GM23338 (cell line): ENCODE results near the gene LIX1L. TPM values are rescaled to one million over a fixed set of nuclear protein-coding genes. Genes with fewer than 3 reads are reported as not detected.

Experiments
- ATAC-seq: fragments of 200-7000 bp; cut with Tn5 transposase; 3 replicates; pipeline ENCODE4 v1.9.1; 2020
- DNase-seq: peaks from one replicate; pipeline ENCODE4 v3.0.0-alpha.2; 2015; ENCODE audit warnings: low spot score
- H2AFZ ChIP-seq: fragments of 200-600 bp; sonication (generic); 2 replicates; pipeline ENCODE4 v1.8.0; 2016; ENCODE audit warnings: antibody characterized with exemption, mild to moderate bottlenecking, moderate library complexity
- H3F3A ChIP-seq: fragments of 200-600 bp; sonication (generic); replicated peaks from 2 replicates; pipeline ENCODE4 v1.8.0; 2017; ENCODE audit warnings: antibody characterized with exemption, mixed run types, low read depth
- H3K27ac ChIP-seq: fragments of 200-600 bp; sonication (generic); 2 replicates; pipeline ENCODE4 v1.6.1; 2016; ENCODE audit warnings: low read depth
- H3K27me3 ChIP-seq: fragments of 200-600 bp; sonication (generic); 2 replicates; pipeline ENCODE4 v1.8.0; 2016; ENCODE audit warnings: mild to moderate bottlenecking, mixed run types, moderate library complexity; ENCODE audit not compliant: insufficient read depth
- H3K36me3 ChIP-seq: fragments of 200-600 bp; sonication (generic); 2 replicates; pipeline ENCODE4 v1.8.0; 2016; ENCODE audit warnings: mild to moderate bottlenecking; ENCODE audit not compliant: insufficient read depth
- H3K4me1 ChIP-seq: fragments of 200-600 bp; sonication (generic); 2 replicates; pipeline ENCODE4 v1.8.0; 2016; ENCODE audit warnings: mild to moderate bottlenecking, moderate library complexity; ENCODE audit not compliant: insufficient read depth
- H3K4me2 ChIP-seq: fragments of 200-600 bp; sonication (generic); 2 replicates; pipeline ENCODE4 v1.7.1; 2017; ENCODE audit warnings: mixed run types
- H3K4me3 ChIP-seq: fragments of 200-600 bp; sonication (generic); 2 replicates; pipeline ENCODE4 v1.6.1; 2016; ENCODE audit warnings: mixed run types
- H3K79me2 ChIP-seq: fragments of 200-600 bp; sonication (generic); replicated peaks from 2 replicates; pipeline ENCODE4 v1.8.0; 2017; ENCODE audit warnings: mild to moderate bottlenecking; ENCODE audit not compliant: insufficient read depth
- H3K9me2 ChIP-seq: fragments of 200-600 bp; sonication (generic); 2 replicates; pipeline ENCODE4 v1.8.0; 2017; ENCODE audit not compliant: insufficient read depth
- H4K20me1 ChIP-seq: fragments of 200-600 bp; sonication (generic); replicated peaks from 2 replicates; pipeline ENCODE4 v1.8.0; 2017; ENCODE audit warnings: mild to moderate bottlenecking; ENCODE audit not compliant: insufficient read depth
- H3K27ac Mint-ChIP-seq: 2 replicates; pipeline ENCODE4 v1.8.0; 2020; ENCODE audit warnings: inconsistent platforms, mild to moderate bottlenecking, moderate library complexity, mixed read lengths
- H3K27me3 Mint-ChIP-seq: 3 replicates; pipeline ENCODE4 v1.8.0; 2022; ENCODE audit warnings: low read depth, mild to moderate bottlenecking, moderate library complexity, mixed read lengths, inconsistent platforms; ENCODE audit not compliant: insufficient read depth, poor library complexity
- H3K36me3 Mint-ChIP-seq: 3 replicates; pipeline ENCODE4 v1.8.0; 2021; ENCODE audit warnings: low read depth, mild to moderate bottlenecking, inconsistent platforms, moderate library complexity, mixed read lengths
- H3K4me1 Mint-ChIP-seq: 3 replicates; pipeline ENCODE4 v1.8.0; 2020; ENCODE audit warnings: mild to moderate bottlenecking, inconsistent platforms, mixed read lengths
- H3K4me3 Mint-ChIP-seq: 3 replicates; pipeline ENCODE4 v1.8.0; 2021; ENCODE audit warnings: moderate library complexity, mild to moderate bottlenecking, inconsistent platforms, mixed read lengths
- H3K9me3 Mint-ChIP-seq: 3 replicates; pipeline ENCODE4 v1.8.0; 2020; ENCODE audit warnings: moderate library complexity, mild to moderate bottlenecking, inconsistent platforms, mixed read lengths
- CREB1 ChIP-seq: fragments of 250-450 bp; sonication (Bioruptor Pico); IDR thresholded peaks from 2 replicates; pipeline ENCODE4 v1.5.0; 2020; ENCODE audit warnings: low read depth, mild to moderate bottlenecking, moderate library complexity
- ETS1 ChIP-seq: IDR thresholded peaks from 2 replicates; pipeline ENCODE4 v1.6.1; 2016; ENCODE audit warnings: antibody characterized with exemption
- EZH2 ChIP-seq: fragments of 200-600 bp; sonication (generic); IDR thresholded peaks from one replicate; pipeline ENCODE4 v1.8.0; 2017; ENCODE audit warnings: antibody characterized with exemption, mild to moderate bottlenecking, low read depth; ENCODE audit not compliant: unreplicated experiment
- EZH2phosphoT487 ChIP-seq: fragments of 200-600 bp; sonication (generic); IDR thresholded peaks from one replicate; pipeline ENCODE4 v1.8.1; 2018; ENCODE audit warnings: antibody characterized with exemption; ENCODE audit not compliant: unreplicated experiment
- JUNB ChIP-seq: IDR thresholded peaks from one replicate; pipeline ENCODE4 v1.6.1; 2016; ENCODE audit warnings: antibody characterized with exemption; ENCODE audit not compliant: unreplicated experiment
- NANOG ChIP-seq: IDR thresholded peaks from 2 replicates; pipeline ENCODE4 v1.6.1; 2016; ENCODE audit warnings: antibody characterized with exemption, borderline replicate concordance
- POLR2AphosphoS5 ChIP-seq: IDR thresholded peaks from 2 replicates; pipeline ENCODE4 v1.6.1; 2016; ENCODE audit warnings: antibody characterized with exemption, low read depth
- STAT1 ChIP-seq: IDR thresholded peaks from one replicate; pipeline ENCODE4 v1.6.1; 2016; ENCODE audit warnings: antibody characterized with exemption; ENCODE audit not compliant: unreplicated experiment
- ZNF114 ChIP-seq: fragments of 250-450 bp; sonication (Bioruptor Pico); IDR thresholded peaks from 2 replicates; pipeline ENCODE4 v1.5.0; 2020; ENCODE audit warnings: mild to moderate bottlenecking, moderate library complexity
- ZNF331 ChIP-seq: fragments of 250-450 bp; sonication (Bioruptor Pico); IDR thresholded peaks from 2 replicates; pipeline ENCODE4 v1.5.0; 2020; ENCODE audit warnings: low read depth, mild to moderate bottlenecking, moderate library complexity
- polyA plus RNA-seq: library from polyadenylated mRNA; unstranded; fragments of >200 nt; fragmentation: Nextera tagmentation; extraction: Ambion mirVana; gene quantifications from 2 replicates; pipeline ENCODE4 v1.2.1, GENCODE V29; 2016
- total RNA-seq: library from RNA; depleted of rRNA; stranded (reverse); fragments of >200 nt; shearing (Covaris generic); gene quantifications from 2 replicates; pipeline ENCODE4 v1.2.3, GENCODE V29; 2014
- TF ChIP-seq, protein P1 (sequence below): fragments of 250-450 bp; sonication (Bioruptor Pico); IDR thresholded peaks from 2 replicates; pipeline ENCODE4 v1.5.0; 2020; ENCODE audit warnings: mild to moderate bottlenecking, moderate library complexity
- TF ChIP-seq, protein P2 (sequence below): IDR thresholded peaks from one replicate; pipeline ENCODE4 v1.6.1; 2018; ENCODE audit warnings: antibody characterized with exemption; ENCODE audit not compliant: unreplicated experiment
- TF ChIP-seq, protein P3 (sequence below), 2 experiments: fragments of 200-600 bp in 1 of 2; sonication (generic) in 1 of 2; conservative IDR thresholded peaks; 2 replicates each; pipeline versions ENCODE4 v1.5.1 to v1.6.1; 2016 to 2017; ENCODE audit warnings: antibody characterized with exemption in 2 of 2, low read depth in 2 of 2, mild to moderate bottlenecking in 2 of 2, moderate library complexity in 1 of 2

The LIX1L gene
- total and polyA plus RNA-seq, 2 experiments from 2014 or later, result 0.76 to 2.6 TPM

DNA sequence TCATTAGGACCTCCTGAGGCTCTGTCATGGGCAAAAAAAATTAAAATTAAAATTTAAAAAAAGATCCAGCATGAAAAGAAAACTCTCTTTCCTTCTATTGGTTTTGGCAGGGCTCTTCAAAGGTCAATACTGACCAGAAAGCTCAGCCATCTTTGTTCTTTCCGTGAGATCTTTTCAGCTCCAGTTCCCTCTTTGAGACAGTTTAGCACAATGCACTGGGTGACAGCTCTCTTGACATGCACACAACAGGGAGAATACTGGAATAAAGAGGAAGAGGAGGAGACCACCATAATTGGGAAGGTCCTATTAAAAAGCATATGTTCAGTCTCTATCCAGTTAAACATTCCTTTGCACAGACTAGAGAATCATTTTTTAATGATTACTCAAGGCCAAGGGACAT, 6.3 kb downstream of the LIX1L start:
- no peaks in the 10 kb centered on the region for H3K36me3 Mint-ChIP-seq
- Histone ChIP-seq H3K4me3 (no peak overlapping the region), H3K4me2 (no peak overlapping the region), H3K36me3 (no peaks in the 10 kb centered on the region), H4K20me1 (no peaks in the 10 kb centered on the region), H3K4me1 (peaks cover 12% of the 10 kb centered on the region), H3K27ac (no peak overlapping the region), H3K79me2 (no peaks in the 10 kb centered on the region), H3F3A (no peaks in the 10 kb centered on the region), H3K9me2 (no peaks in the 10 kb centered on the region), H3K27me3 (peaks cover 34% of the 10 kb centered on the region), H2AFZ (no peak overlapping the region)
- peaks cover 21% of the 10 kb centered on the region for H3K4me1 Mint-ChIP-seq
- no peak for ATAC-seq
- H3K27me3 Mint-ChIP-seq, result peaks cover 6% of the 10 kb centered on the region
- H3K9me3 Mint-ChIP-seq, result no peaks in the 10 kb centered on the region
- no peak for DNase-seq
- no peak overlapping the region for H3K4me3 Mint-ChIP-seq
- TF ChIP-seq CREB1 (no peak), NANOG (no peak), JUNB (no peak), POLR2AphosphoS5 (no peak), STAT1 (no peak), EZH2phosphoT487 (no peak), EZH2 (no peak), ZNF331 (no peak), ZNF114 (no peak), ETS1 (no peak)
- TF ChIP-seq, protein P1, sequence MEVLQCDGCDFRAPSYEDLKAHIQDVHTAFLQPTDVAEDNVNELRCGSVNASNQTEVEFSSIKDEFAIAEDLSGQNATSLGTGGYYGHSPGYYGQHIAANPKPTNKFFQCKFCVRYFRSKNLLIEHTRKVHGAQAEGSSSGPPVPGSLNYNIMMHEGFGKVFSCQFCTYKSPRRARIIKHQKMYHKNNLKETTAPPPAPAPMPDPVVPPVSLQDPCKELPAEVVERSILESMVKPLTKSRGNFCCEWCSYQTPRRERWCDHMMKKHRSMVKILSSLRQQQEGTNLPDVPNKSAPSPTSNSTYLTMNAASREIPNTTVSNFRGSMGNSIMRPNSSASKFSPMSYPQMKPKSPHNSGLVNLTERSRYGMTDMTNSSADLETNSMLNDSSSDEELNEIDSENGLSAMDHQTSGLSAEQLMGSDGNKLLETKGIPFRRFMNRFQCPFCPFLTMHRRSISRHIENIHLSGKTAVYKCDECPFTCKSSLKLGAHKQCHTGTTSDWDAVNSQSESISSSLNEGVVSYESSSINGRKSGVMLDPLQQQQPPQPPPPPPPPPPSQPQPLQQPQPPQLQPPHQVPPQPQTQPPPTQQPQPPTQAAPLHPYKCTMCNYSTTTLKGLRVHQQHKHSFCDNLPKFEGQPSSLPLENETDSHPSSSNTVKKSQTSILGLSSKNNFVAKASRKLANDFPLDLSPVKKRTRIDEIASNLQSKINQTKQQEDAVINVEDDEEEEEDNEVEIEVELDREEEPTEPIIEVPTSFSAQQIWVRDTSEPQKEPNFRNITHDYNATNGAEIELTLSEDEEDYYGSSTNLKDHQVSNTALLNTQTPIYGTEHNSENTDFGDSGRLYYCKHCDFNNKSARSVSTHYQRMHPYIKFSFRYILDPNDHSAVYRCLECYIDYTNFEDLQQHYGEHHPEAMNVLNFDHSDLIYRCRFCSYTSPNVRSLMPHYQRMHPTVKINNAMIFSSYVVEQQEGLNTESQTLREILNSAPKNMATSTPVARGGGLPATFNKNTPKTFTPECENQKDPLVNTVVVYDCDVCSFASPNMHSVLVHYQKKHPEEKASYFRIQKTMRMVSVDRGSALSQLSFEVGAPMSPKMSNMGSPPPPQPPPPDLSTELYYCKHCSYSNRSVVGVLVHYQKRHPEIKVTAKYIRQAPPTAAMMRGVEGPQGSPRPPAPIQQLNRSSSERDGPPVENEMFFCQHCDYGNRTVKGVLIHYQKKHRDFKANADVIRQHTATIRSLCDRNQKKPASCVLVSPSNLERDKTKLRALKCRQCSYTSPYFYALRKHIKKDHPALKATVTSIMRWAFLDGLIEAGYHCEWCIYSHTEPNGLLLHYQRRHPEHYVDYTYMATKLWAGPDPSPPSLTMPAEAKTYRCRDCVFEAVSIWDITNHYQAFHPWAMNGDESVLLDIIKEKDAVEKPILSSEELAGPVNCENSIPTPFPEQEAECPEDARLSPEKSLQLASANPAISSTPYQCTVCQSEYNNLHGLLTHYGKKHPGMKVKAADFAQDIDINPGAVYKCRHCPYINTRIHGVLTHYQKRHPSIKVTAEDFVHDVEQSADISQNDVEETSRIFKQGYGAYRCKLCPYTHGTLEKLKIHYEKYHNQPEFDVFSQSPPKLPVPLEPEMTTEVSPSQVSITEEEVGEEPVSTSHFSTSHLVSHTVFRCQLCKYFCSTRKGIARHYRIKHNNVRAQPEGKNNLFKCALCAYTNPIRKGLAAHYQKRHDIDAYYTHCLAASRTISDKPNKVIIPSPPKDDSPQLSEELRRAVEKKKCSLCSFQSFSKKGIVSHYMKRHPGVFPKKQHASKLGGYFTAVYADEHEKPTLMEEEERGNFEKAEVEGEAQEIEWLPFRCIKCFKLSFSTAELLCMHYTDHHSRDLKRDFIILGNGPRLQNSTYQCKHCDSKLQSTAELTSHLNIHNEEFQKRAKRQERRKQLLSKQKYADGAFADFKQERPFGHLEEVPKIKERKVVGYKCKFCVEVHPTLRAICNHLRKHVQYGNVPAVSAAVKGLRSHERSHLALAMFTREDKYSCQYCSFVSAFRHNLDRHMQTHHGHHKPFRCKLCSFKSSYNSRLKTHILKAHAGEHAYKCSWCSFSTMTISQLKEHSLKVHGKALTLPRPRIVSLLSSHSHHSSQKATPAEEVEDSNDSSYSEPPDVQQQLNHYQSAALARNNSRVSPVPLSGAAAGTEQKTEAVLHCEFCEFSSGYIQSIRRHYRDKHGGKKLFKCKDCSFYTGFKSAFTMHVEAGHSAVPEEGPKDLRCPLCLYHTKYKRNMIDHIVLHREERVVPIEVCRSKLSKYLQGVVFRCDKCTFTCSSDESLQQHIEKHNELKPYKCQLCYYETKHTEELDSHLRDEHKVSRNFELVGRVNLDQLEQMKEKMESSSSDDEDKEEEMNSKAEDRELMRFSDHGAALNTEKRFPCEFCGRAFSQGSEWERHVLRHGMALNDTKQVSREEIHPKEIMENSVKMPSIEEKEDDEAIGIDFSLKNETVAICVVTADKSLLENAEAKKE (CRISPR knock-in tag), result no peak
- TF ChIP-seq, protein P2, sequence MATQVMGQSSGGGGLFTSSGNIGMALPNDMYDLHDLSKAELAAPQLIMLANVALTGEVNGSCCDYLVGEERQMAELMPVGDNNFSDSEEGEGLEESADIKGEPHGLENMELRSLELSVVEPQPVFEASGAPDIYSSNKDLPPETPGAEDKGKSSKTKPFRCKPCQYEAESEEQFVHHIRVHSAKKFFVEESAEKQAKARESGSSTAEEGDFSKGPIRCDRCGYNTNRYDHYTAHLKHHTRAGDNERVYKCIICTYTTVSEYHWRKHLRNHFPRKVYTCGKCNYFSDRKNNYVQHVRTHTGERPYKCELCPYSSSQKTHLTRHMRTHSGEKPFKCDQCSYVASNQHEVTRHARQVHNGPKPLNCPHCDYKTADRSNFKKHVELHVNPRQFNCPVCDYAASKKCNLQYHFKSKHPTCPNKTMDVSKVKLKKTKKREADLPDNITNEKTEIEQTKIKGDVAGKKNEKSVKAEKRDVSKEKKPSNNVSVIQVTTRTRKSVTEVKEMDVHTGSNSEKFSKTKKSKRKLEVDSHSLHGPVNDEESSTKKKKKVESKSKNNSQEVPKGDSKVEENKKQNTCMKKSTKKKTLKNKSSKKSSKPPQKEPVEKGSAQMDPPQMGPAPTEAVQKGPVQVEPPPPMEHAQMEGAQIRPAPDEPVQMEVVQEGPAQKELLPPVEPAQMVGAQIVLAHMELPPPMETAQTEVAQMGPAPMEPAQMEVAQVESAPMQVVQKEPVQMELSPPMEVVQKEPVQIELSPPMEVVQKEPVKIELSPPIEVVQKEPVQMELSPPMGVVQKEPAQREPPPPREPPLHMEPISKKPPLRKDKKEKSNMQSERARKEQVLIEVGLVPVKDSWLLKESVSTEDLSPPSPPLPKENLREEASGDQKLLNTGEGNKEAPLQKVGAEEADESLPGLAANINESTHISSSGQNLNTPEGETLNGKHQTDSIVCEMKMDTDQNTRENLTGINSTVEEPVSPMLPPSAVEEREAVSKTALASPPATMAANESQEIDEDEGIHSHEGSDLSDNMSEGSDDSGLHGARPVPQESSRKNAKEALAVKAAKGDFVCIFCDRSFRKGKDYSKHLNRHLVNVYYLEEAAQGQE, result no peak
- TF ChIP-seq, protein P3, sequence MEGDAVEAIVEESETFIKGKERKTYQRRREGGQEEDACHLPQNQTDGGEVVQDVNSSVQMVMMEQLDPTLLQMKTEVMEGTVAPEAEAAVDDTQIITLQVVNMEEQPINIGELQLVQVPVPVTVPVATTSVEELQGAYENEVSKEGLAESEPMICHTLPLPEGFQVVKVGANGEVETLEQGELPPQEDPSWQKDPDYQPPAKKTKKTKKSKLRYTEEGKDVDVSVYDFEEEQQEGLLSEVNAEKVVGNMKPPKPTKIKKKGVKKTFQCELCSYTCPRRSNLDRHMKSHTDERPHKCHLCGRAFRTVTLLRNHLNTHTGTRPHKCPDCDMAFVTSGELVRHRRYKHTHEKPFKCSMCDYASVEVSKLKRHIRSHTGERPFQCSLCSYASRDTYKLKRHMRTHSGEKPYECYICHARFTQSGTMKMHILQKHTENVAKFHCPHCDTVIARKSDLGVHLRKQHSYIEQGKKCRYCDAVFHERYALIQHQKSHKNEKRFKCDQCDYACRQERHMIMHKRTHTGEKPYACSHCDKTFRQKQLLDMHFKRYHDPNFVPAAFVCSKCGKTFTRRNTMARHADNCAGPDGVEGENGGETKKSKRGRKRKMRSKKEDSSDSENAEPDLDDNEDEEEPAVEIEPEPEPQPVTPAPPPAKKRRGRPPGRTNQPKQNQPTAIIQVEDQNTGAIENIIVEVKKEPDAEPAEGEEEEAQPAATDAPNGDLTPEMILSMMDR (conservative IDR thresholded peaks at IDR 0.05; ENCODE audit: low read depth in 2 of 2), result no peak
- H3K27ac Mint-ChIP-seq, result no peak overlapping the region
